ENCODE data around the gene FYCO1. TPM values are rescaled to one million over a fixed set of nuclear protein-coding genes. Genes with fewer than 3 reads are reported as not detected.
A peak's percentile ranks its signal among the peaks of the same experiment; 100 is the strongest.

The FYCO1 gene
- total RNA-seq, 3 donors from 2014 or later = 9.3 to 9.9 (median 9.8) TPM

DNA sequence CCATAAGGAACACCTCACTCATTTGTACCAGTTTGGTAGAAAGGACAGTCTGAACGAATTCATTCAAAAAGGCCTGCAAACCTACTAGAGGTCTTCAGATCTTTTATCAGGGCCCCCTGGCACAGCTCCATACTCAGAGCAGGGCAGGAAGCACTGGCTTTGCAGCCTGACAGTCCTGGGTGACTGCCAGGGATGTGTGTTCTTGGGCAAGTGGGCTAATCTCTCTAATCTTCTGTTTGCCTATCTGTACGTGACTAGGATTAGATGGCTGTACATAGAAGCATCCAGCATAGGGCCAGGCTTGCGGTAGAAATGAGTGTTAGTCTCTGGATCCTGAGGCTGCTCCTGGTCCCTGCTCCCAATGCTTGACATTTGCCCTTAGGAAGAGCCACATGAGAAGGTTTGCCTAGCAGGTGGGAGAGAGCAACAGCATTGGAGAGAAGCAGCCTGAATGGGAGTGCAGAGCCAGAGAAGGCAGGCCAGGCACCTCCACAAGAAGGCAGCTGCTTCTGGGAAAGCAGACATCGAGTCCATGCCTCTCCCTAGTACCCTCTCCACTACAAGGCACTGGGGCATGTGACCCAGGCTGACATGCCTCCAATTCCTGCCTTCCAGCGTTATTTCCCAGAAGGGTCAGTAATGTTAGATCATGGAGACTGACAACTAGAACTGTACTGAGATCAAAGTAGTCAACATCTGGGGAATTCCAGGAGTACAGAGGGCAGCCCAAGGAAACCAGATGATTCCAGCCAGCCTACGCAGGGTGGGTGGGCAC, 53.4 kb downstream of the FYCO1 start:
- no peak for DNase-seq
- H3K27me3 Mint-ChIP-seq (ENCODE audit: low read depth) = no peaks in the 10 kb centered on the region
- peaks cover 67% of the 10 kb centered on the region for H3K4me1 Mint-ChIP-seq (ENCODE audit: low read depth)
- H3K9me3 Mint-ChIP-seq = no peaks in the 10 kb centered on the region
- H3K4me3 Mint-ChIP-seq = no peak overlapping the region
- ATAC-seq = no peak
- H3K36me3 Mint-ChIP-seq (ENCODE audit: insufficient read depth) = peaks cover 22% of the 10 kb centered on the region

DNA sequence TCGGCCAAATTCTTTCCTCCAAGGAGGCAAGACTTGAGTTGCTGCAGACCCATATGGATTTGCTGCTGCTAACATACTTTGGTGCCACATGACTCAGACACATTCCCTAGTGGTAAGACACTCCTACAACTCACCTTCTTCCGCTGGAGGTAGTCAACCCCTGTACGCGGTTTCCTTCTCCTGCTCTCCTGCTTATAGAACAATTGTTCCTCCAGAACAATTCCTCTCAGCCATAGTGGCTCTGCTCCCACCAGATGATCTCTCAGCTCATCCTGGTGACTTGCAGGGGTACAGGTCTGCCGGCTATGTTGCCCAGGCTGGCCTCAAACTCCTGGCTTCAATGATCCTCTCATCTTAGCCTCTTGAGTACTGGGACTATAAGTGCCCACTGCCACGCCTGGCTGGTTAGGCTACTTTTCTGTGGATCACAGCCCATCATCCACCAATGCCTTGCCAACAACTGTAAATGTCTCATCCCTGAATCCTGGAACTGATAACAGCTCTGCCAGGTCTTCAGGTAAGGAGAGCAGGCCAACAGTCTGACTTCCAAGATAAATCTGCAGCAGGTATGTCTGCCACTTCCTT, 54.8 kb downstream of the FYCO1 start:
- Mint-ChIP-seq H3K4me1 (ENCODE audit: low read depth) (peaks cover 57% of the 10 kb centered on the region), H3K4me3 (no peak overlapping the region), H3K27me3 (ENCODE audit: low read depth) (no peaks in the 10 kb centered on the region), H3K9me3 (no peaks in the 10 kb centered on the region), H3K36me3 (ENCODE audit: insufficient read depth) (peaks cover 13% of the 10 kb centered on the region)
- no peak for DNase-seq
- ATAC-seq = no peak

DNA sequence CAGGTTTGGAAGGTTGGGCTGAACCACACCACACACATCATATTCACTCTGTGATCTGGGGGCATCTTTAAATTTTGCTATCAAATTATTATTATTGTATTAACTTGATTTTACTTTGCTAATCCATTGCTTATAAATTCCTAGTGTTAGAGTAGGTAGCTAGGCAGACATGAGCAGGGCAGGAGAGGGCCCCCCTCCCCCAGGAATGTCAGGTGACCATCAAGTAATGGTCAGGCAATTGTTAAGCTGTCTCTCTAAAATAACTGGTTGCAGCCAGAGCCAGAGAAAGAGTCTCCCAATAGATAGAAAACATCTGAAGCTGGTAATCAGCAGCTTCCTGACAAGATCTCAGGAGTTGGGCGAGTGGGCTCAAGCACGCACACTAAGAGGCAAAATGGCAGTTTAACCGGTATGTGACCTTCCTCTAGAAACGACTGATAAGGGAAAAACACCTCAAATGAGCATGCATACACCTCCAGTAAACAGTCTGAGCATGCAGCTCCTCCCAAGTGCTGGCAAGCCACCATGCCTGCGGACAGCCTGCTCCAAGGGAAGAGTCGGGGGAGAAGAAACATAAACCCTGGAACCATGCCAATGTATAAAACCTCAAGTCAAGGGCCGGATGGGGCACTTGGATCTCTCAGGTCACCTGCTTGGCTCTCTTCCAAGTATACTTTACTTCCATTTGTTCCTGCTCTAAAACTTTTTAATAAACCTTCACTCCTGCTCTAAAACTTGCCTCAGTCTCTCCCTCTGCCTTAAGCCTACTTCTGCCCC, 55.4 kb downstream of the FYCO1 start:
- no peak overlapping the region for H3K4me3 Mint-ChIP-seq
- H3K36me3 Mint-ChIP-seq (ENCODE audit: insufficient read depth) = peaks cover 17% of the 10 kb centered on the region
- H3K9me3 Mint-ChIP-seq = no peaks in the 10 kb centered on the region
- peaks cover 50% of the 10 kb centered on the region for H3K4me1 Mint-ChIP-seq (ENCODE audit: low read depth)
- no peaks in the 10 kb centered on the region for H3K27me3 Mint-ChIP-seq (ENCODE audit: low read depth)
- DNase-seq (no peak), ATAC-seq (no peak)

DNA sequence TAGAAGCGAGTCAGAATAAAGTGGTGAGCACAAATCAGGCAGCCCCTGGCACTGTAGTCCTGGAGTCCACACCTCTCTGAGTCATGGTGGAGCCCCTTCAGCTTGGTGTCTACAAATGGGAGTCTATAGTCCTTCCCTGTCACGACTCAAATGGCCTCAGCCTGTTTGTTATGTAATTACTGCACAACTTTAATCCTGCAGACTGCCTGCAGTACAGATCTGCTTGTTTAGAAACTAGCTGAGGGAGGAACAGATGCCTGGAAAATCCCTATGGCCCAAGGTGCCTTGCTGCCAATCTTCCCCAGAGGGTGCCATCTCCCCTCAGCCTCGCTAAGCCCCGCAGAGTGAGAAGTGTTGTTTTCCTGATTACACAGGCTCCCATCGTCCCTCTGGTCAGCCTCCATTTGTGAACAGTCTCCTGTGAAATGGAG, 56.3 kb downstream of the FYCO1 start:
- ATAC-seq (no peak), DNase-seq (no peak)
- peaks cover 24% of the 10 kb centered on the region for H3K36me3 Mint-ChIP-seq (ENCODE audit: insufficient read depth)
- H3K27me3 Mint-ChIP-seq (ENCODE audit: low read depth) = no peaks in the 10 kb centered on the region
- no peaks in the 10 kb centered on the region for H3K9me3 Mint-ChIP-seq
- H3K4me1 Mint-ChIP-seq (ENCODE audit: low read depth) = peaks cover 42% of the 10 kb centered on the region
- no peak overlapping the region for H3K4me3 Mint-ChIP-seq

DNA sequence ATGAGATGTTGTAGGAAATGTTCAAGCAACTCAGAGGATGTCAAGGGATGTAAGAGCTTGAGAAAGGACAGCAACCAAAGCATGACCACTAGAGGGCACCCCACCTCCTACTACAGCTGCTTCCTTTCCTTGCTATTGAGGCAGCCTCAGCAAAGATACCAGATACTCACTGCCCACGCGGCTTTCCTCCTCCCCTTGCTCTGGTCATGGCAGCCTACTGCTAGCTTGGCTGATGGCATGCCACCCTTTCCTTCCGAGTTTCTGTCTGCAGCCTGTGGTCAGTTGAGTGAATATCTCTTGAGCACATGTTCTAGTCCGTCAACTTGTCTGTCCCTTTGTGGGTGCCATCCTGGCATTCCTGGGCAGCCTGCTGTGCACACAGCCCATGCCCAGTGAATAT, 56.8 kb downstream of the FYCO1 start:
- peaks cover 41% of the 10 kb centered on the region for H3K4me1 Mint-ChIP-seq (ENCODE audit: low read depth)
- no peak overlapping the region for H3K4me3 Mint-ChIP-seq
- ATAC-seq (peak; percentile 55 to 57), DNase-seq (peak; percentile 86)
- no peaks in the 10 kb centered on the region for H3K9me3 Mint-ChIP-seq
- H3K36me3 Mint-ChIP-seq (ENCODE audit: insufficient read depth) = peaks cover 29% of the 10 kb centered on the region
- no peaks in the 10 kb centered on the region for H3K27me3 Mint-ChIP-seq (ENCODE audit: low read depth)

DNA sequence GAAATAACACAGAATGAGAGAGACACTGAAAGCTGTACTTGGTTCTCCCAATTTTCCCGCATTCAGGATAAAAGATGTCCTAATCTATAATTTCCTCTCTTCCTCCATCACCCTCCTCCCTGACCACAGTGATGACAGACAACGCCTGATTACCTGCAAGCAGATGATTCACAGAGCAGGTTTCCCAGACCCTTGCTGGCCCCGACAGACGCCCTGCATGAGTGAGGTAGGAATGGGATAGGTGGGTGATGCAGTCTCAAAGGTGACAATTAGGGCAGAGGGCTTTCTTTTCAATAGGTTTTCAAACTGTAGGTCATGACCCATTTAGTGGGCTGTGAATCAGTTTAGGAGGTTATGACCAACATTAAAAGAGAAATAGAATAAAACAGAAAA, 57.6 kb downstream of the FYCO1 start:
- no peaks in the 10 kb centered on the region for H3K27me3 Mint-ChIP-seq (ENCODE audit: low read depth)
- peaks cover 36% of the 10 kb centered on the region for H3K36me3 Mint-ChIP-seq (ENCODE audit: insufficient read depth)
- no peaks in the 10 kb centered on the region for H3K9me3 Mint-ChIP-seq
- DNase-seq (no peak), ATAC-seq (no peak)
- H3K4me1 Mint-ChIP-seq (ENCODE audit: low read depth) = peaks cover 32% of the 10 kb centered on the region
- H3K4me3 Mint-ChIP-seq = no peak overlapping the region

DNA sequence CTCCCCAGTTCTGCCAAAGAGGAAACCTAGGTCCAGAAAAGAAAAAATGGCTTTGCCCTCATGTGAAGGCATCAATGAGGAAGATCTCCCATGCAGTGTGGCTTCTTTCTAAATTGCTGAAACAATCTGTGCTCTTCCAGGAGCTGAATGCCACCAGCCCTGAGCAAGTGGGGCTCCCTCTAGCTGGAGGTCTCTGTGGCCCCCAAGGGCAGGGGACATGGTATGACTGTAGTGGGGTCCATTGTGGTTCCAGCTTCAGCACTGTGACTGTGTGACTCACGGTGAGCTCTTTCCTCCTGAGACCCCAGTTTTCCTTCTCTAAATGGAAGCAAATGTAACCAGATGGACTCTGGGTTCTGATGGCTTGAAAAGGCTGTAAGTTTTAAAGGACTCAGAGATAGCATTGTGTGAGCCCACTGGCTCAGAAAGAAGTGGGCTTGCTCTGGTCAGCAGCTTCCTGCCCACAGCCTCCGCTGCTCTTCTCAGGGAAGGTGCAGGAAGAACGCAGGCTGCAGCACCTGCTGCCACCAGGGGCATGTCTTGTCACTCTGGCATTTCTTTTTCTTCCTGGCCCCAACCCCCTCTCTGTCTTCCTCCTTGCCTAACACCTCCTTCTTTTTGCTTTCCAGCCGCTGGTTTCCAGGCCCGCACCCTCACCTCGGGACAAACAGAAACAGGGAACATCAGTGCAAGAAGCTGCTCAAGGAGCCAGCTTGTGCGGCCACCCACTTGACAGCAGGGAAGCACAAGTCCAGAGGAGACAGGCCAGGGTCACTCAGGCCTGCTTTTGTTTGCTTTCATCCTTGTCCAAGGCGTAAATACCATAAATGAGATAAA, 58.2 kb downstream of the FYCO1 start:
- Mint-ChIP-seq H3K27me3 (ENCODE audit: low read depth) (no peaks in the 10 kb centered on the region), H3K36me3 (ENCODE audit: insufficient read depth) (peaks cover 40% of the 10 kb centered on the region), H3K4me1 (ENCODE audit: low read depth) (peaks cover 26% of the 10 kb centered on the region), H3K4me3 (no peak overlapping the region), H3K9me3 (no peaks in the 10 kb centered on the region)
- ATAC-seq (no peak), DNase-seq (no peak)

DNA sequence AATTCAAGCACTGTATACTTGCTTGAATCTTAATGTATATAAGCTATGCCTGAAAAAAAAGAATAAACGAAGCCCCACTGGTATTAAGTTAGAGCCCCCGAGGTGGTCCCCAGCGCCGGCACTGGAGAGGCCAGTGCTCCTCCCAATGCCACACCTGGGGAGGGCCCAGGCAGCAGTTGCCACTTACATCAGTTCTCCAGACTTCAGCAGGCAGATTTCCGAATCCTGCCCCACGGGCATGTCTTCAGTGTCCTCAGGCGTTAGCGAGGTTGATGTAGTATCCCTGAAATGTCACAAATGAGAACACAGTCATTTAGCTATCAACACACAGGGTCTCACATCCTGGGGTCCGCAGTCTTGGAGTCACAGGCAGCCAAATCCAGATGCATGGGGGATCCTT, 59.4 kb downstream of the FYCO1 start:
- Mint-ChIP-seq H3K27me3 (ENCODE audit: low read depth) (no peaks in the 10 kb centered on the region), H3K36me3 (ENCODE audit: insufficient read depth) (peaks cover 46% of the 10 kb centered on the region), H3K4me3 (no peak overlapping the region), H3K9me3 (no peaks in the 10 kb centered on the region), H3K4me1 (ENCODE audit: low read depth) (peaks cover 18% of the 10 kb centered on the region)
- DNase-seq (no peak), ATAC-seq (no peak)

DNA sequence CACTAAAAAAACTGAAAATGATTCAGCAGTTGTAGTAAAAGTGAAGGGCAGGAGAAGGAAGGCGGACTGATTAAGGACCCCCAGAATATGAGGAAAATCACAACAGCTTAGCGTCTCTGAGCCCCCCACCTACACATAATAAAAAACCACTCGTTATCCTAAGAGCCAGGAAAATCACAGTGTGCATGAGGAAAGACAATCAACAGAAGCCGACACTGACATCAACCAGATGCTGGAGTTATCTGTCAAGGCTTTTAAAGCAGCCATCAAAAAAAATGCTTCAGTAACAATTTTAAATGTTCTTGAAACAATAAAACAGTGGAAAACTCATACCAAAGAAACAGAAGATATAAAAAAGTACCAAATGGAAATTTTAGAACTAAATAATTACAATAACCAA, 62.0 kb downstream of the FYCO1 start:
- H3K4me3 Mint-ChIP-seq = no peak overlapping the region
- no peaks in the 10 kb centered on the region for H3K9me3 Mint-ChIP-seq
- ATAC-seq (no peak), DNase-seq (no peak)
- H3K4me1 Mint-ChIP-seq (ENCODE audit: low read depth) = peaks cover under 1% of the 10 kb centered on the region
- no peaks in the 10 kb centered on the region for H3K27me3 Mint-ChIP-seq (ENCODE audit: low read depth)
- H3K36me3 Mint-ChIP-seq (ENCODE audit: insufficient read depth) = peaks cover 63% of the 10 kb centered on the region

DNA sequence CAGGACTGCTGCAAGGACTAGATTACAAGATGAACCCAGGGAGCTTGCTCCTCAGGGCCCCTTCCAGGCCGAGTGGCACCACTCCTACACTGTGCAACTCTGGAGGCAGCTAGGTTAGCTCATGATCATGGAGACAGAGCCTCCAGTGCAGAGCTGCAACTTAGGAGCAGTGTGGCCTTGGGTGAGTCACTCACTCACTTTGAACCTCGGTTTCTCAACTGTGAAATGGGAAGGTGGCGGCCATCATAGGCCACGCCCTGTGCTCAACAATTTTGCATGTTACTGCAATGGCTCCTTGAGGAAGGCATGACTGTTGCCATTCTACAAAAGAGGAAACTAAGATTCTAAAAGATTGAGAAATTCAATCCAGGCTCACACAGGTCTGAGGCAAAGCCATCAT, 63.5 kb downstream of the FYCO1 start:
- no peak for DNase-seq
- H3K4me1 Mint-ChIP-seq (ENCODE audit: low read depth) = no peaks in the 10 kb centered on the region
- no peaks in the 10 kb centered on the region for H3K9me3 Mint-ChIP-seq
- H3K4me3 Mint-ChIP-seq = no peak overlapping the region
- peaks cover 69% of the 10 kb centered on the region for H3K36me3 Mint-ChIP-seq (ENCODE audit: insufficient read depth)
- ATAC-seq = no peak
- no peaks in the 10 kb centered on the region for H3K27me3 Mint-ChIP-seq (ENCODE audit: low read depth)

DNA sequence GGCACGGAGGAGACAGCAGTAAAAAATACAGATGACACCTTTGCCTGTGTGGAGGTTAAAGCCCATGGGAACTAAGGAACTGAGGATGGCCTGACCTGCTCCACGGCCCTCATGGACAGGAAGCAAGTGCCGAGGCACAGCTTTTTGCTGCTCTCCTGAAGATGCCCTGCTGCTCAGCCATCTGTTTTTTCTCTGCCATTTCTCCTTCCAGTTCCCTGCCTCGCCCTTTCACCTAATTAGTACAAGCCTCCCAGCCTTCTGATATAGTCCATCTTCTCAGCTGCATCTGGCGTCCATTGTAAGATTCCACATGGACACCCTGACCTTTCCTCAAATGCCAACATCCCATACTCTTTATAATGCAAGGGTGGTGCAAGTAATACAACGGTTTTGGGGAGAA, 64.1 kb downstream of the FYCO1 start:
- no peaks in the 10 kb centered on the region for H3K4me1 Mint-ChIP-seq (ENCODE audit: low read depth)
- no peaks in the 10 kb centered on the region for H3K9me3 Mint-ChIP-seq
- no peak overlapping the region for H3K4me3 Mint-ChIP-seq
- H3K27me3 Mint-ChIP-seq (ENCODE audit: low read depth) = no peaks in the 10 kb centered on the region
- H3K36me3 Mint-ChIP-seq (ENCODE audit: insufficient read depth) = peaks cover 72% of the 10 kb centered on the region
- DNase-seq = no peak
- ATAC-seq = no peak

DNA sequence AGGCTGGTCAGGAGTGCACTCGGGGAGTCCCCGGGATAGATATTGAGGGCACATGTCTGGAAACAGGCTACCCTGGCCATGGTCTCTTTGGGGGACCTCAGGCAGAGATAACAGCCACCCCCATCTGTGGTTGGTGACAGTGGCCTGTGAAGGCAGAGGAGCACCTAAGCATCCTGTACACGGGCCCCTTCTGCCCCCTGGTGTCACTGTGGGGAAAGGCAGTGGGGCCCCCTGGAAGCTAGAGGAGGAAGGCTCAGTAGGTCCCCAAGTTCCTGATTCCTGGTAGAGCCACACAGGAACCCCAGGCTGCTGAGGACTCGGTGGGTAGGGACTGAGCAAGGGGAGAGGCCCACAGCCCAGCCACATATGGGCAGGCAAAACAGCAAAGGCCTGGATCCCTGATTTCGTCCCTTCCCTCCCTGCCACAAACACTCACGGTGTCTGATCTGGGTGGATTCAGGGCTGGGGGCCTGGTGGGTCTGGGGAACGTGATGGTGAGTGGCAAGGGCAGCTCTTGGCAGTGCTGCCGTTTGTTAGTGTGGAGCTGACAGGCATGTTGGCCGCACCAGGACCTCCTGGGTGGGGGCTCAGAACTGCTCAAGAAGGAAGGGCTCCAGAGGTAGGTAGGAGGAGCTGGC, 66.5 kb downstream of the FYCO1 start:
- no peaks in the 10 kb centered on the region for H3K27me3 Mint-ChIP-seq (ENCODE audit: low read depth)
- peaks cover 67% of the 10 kb centered on the region for H3K36me3 Mint-ChIP-seq (ENCODE audit: insufficient read depth)
- no peak overlapping the region for H3K4me3 Mint-ChIP-seq
- H3K9me3 Mint-ChIP-seq = no peaks in the 10 kb centered on the region
- H3K4me1 Mint-ChIP-seq (ENCODE audit: low read depth) = no peaks in the 10 kb centered on the region
- peak; percentile 66 for DNase-seq
- ATAC-seq = peak; percentile 94 to 97

DNA sequence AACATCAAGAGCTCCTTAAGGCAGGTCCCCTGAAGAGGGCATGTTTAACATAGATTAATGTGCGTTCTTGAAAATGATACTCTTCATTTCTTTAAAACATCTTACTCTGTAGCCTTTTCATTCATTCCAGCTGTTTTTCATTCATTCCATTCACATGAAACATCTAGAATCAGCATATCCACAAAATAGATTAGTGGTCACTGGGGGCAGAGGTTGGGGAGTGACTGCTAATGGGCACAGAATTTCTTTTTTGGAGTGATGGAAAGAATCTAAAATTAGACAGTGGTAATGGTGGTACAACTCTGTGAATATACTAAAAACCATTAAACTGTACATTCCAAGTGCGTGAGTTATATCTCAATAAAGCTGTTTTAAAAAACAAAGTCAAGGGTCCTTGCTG, 67.7 kb downstream of the FYCO1 start:
- no peak overlapping the region for H3K4me3 Mint-ChIP-seq
- DNase-seq (no peak), ATAC-seq (no peak)
- H3K27me3 Mint-ChIP-seq (ENCODE audit: low read depth) = no peaks in the 10 kb centered on the region
- H3K36me3 Mint-ChIP-seq (ENCODE audit: insufficient read depth) = peaks cover 64% of the 10 kb centered on the region
- H3K4me1 Mint-ChIP-seq (ENCODE audit: low read depth) = no peaks in the 10 kb centered on the region
- H3K9me3 Mint-ChIP-seq = no peaks in the 10 kb centered on the region

DNA sequence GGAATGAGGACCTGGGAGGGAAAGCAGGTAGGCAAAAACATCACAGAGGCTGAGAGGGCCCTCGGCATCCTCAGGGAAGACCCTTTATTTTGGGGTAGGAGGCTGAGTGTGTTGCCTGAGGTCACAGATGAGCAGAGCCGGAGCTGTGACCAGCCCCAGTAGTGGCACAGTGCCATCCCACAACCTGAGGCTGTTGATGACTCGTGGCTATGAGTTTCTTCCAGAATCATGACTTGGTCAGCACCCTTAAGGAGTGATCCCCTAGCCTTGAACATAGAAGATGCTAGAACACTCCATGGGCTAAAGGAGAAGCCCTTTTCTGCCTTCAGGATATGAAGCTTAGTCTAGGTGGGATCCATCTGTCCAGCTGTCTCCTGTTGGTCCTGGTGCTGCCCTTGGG, 71.9 kb downstream of the FYCO1 start:
- no peak overlapping the region for H3K4me3 Mint-ChIP-seq
- H3K4me1 Mint-ChIP-seq (ENCODE audit: low read depth) = peaks cover 7% of the 10 kb centered on the region
- no peaks in the 10 kb centered on the region for H3K27me3 Mint-ChIP-seq (ENCODE audit: low read depth)
- no peaks in the 10 kb centered on the region for H3K9me3 Mint-ChIP-seq
- no peak for DNase-seq
- ATAC-seq = peak in 1 of 2 donors; percentile 40
- H3K36me3 Mint-ChIP-seq (ENCODE audit: insufficient read depth) = peaks cover 48% of the 10 kb centered on the region
